Bone marrow (tissue), 2 donors: ENCODE measurements around the gene RPL10L.

Experiments
- DNase-seq, 2 donors: peaks; one replicate each; lab custom pipeline; 2025; lab: John Stamatoyannopoulos, UW

Gene RPL10L

DNA sequence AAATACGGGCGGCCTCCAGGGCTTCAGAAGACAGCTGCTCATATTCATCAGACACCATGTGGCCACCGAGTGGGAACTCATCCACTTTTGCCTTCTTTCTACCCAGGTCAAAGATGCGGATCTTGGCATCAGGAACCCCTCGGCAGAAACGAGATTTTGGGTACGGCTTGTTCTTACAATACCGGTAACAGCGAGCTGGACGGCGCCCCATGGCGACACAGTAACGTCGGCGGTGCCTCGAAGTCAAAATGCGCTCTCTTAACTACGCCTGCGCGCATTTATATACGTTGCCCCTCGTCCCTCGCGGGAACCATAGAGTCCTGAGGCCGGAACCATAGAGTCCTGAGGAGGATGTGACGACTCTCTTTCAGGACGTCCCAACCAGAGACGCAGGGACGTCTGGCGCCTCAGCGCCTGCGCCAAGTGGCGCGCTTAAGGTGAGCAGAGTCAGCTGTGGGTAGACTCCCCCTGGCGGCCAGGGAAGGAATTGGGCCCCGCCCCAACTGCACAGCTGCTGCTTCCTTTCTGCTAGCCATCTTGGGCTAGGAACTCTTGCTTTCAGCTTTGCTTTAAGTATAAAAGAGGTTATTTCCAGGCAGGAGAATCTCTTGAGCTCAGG, at the start of gene RPL10L:
Gene RPL10L, minus strand, starts transcription at position 256 of the 619 bp plus-strand sequence. Its CDS starts 45 bp downstream, at position 211.
- DNase-seq = no peak

DNA sequence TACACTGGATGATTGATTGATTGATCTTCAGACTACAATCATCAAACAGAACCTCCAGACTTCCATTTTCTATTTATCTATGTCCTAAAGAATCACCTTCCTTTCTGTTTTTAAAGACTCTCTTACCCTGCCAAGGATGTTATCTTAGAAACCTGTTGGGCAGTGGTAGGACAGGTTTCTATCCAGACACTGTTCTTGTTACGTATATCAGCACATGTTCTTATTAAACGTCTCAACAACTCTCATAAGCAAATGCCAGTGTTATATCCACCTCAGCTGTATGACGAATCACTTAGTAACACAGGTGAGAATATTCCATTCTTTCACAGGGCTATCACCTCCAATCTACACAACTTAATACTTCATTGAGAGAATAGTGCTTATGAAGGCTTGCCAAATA, 40.2 kb upstream of the RPL10L start:
- DNase-seq = no peak

- no peak for DNase-seq
Observed at GRCh38 chr14:46686652-46687051, 35.1 kb upstream of the RPL10L start.

DNA sequence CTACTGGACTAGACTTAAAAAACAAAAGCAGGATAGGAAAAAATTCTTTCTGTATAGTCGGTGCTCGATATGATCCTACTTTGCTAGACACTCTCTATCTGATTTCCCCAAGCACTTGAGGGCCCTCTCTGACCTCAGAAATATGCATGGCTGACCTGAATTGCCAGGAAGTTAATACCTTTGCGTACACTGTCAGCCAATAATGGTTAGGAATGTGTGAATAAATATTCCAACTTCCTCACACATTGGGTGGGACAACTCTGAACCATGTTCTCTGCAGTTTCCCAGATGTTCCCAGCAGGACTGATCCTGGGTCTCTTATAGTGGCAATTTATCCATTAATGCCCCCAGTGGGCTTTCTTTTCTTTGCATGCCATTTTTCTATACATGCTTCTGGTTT, 20.5 kb upstream of the RPL10L start:
- no peak for DNase-seq

GRCh38 chr14:46663382-46663781, 11.8 kb upstream of the RPL10L start:
- no peak for DNase-seq

DNA sequence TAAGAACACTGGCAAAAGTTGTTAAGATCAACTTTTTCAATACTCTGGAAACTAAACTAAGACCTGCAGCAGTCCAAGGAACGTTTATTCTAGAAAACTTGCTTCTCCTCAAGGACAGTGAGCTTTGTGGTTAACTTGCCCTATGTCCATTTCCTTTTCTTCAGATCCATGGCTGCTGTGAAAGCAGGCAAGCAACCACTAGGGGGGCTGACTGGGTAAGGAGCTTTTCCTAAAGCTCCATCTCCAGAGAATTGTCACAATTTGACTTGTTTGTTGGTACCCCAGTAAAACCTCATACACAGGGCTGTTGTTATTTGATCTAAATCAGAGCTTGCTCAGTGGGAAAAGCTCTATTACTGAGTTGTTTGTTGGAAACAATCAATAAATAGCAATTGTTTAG, 10.1 kb upstream of the RPL10L start:
- DNase-seq = no peak

- DNase-seq = no peak
Observed at GRCh38 chr14:46653031-46653755, 1.6 kb upstream of the RPL10L start.

DNA sequence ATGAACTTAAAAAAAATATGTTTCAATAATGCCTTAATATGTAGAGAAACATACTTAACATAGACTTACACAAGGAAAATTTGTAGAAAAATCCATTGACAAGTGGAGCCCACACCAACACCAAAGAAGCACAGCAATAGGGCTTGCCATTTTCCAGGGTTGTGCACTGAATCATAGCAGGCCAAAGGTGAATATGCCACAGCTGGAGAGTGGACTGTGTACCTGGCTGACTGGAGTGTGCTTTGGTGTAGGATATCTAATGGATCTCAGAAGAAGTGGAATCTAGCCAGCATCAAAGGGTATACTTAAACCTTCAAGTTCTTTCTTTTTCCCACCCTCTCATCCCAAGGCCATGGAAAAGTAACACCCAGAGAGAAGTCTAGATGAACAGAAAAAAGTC, 4.8 kb downstream of the RPL10L start:
- DNase-seq = no peak

GRCh38 chr14:46626876-46627275, 24.7 kb downstream of the RPL10L start:
- no peak for DNase-seq
